Breast epithelium (tissue), 4 donors: ENCODE measurements around the gene TAF7. TPM values are rescaled to one million over a fixed set of nuclear protein-coding genes. Genes with fewer than 3 reads are reported as not detected.
A peak's percentile ranks its signal among the peaks of the same experiment; 100 is the strongest.
"Not testable (repeated sequence)": the region's sequence is repeated elsewhere in the genome, so short reads cannot be mapped to it uniquely, and the experiment has no call there.

ENCODE experiments used
- DNase-seq, 2 donors: peaks; one replicate each; pipeline ENCODE4 v3.0.0-alpha.2; 2019; ENCODE audit warnings: low spot score in 2 of 2
- H3K27ac ChIP-seq, 2 donors: fragments of 200-600 bp; sonication (generic) in 1 of 2; one replicate each; pipeline ENCODE4 v1.5.1; 2016 to 2019; ENCODE audit warnings: mild to moderate bottlenecking in 1 of 2
- H3K27me3 ChIP-seq, 2 donors: fragments of 200-600 bp; sonication (generic) in 1 of 2; one replicate each; pipeline versions ENCODE4 v1.5.1 to v1.6.0; 2017 to 2019; ENCODE audit warnings: control low read depth in 1 of 2, mild to moderate bottlenecking in 1 of 2
- H3K36me3 ChIP-seq: fragments of 200-600 bp; one replicate; pipeline ENCODE4 v1.5.1; 2019
- H3K4me1 ChIP-seq, 2 donors: fragments of 200-600 bp; sonication (generic); one replicate each; pipeline ENCODE4 v1.5.1; 2016 to 2019; ENCODE audit warnings: control low read depth in 1 of 2
- H3K4me3 ChIP-seq, 3 donors: fragments of 200-600 bp; sonication (generic); 1 replicate in 2 of 3; 2 replicates in 1 of 3; pipeline ENCODE4 v1.5.1; 2016 to 2019; ENCODE audit warnings: mild to moderate bottlenecking in 3 of 3, moderate library complexity in 2 of 3
- H3K9me3 ChIP-seq, 2 donors: fragments of 200-600 bp; sonication (generic) in 1 of 2; one replicate each; pipeline ENCODE4 v1.5.1; 2016 to 2019; ENCODE audit warnings: control low read depth in 1 of 2
- POLR2A ChIP-seq: fragments of 450-650 bp; IDR thresholded peaks from one replicate; pipeline ENCODE4 v1.6.1; 2016; ENCODE audit warnings: antibody characterized with exemption, mild to moderate bottlenecking, moderate library complexity
- POLR2AphosphoS5 ChIP-seq, 3 donors: sonication (generic); formaldehyde crosslinking; IDR thresholded peaks; one replicate each; pipeline ENCODE4 v1.6.1; 2017; ENCODE audit warnings: antibody characterized with exemption in 3 of 3
- intact Hi-C: fragments of 100-400 bp; cut with DNase I; formaldehyde crosslinking; loops from one replicate; pipeline ENCODE4 v1.15.1; 2023; ENCODE audit warnings: low total_unique reads
- total RNA-seq, 3 donors: library from RNA; depleted of rRNA; stranded (reverse); fragments of >200 nt; gene quantifications; one replicate each; pipeline ENCODE4 v1.1.0, GENCODE V29; 2016
- TF ChIP-seq, protein P1 (sequence below), 3 donors: fragments of 450-650 bp; IDR thresholded peaks; one replicate each; pipeline ENCODE4 v1.5.1; 2016 to 2017; ENCODE audit warnings: antibody characterized with exemption in 3 of 3, mild to moderate bottlenecking in 3 of 3, moderate library complexity in 3 of 3

TAF7 gene
- total RNA-seq, 3 donors from 2014 or later, result 59.2 to 96.2 (median 68.2) TPM

DNA sequence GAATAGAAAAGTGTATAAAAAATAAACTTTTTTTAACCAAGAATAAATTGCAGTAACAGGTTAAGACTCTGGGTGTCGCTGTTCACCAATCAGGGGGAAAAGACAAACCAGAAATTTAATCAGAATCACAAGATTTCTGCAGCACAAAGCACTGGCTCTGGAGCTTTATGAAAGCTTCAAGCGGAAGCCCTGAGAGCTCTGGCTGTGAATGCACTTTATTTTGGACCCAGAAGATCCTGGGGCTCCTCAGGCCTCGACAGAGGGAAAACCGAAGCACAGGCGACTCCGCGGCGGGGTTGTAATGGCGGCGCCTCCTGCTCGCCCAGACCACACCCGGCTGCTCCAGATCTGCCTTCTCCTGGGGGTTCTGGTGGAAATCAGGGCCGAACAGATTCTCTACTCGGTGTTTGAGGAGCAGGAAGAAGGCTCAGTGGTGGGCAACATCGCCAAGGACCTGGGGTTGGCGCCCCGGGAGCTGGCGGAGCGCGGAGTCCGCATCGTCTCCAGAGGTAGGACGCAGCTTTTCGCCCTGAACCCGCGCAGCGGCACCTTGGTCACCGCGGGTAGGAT, 34.4 kb upstream of the TAF7 start, which contains the start of gene PCDHGA4:
Gene PCDHGA4 (plus strand): TSS at position 122 of the 570 bp plus-strand sequence. CDS start 87 bp downstream, at position 209.
- intact Hi-C loops, result no loop called here
- H3K27ac ChIP-seq, result no peak within 1 kb of the TSS
- peaks cover 74 to 96% of the 10 kb centered on the region in 2 donors for H3K9me3 ChIP-seq
- H3K36me3 ChIP-seq, result no peaks in the 10 kb centered on the region
- H3K27me3 ChIP-seq, result peaks cover 0 to 3% of the 10 kb centered on the region in 2 donors
- TF ChIP-seq, protein P1, sequence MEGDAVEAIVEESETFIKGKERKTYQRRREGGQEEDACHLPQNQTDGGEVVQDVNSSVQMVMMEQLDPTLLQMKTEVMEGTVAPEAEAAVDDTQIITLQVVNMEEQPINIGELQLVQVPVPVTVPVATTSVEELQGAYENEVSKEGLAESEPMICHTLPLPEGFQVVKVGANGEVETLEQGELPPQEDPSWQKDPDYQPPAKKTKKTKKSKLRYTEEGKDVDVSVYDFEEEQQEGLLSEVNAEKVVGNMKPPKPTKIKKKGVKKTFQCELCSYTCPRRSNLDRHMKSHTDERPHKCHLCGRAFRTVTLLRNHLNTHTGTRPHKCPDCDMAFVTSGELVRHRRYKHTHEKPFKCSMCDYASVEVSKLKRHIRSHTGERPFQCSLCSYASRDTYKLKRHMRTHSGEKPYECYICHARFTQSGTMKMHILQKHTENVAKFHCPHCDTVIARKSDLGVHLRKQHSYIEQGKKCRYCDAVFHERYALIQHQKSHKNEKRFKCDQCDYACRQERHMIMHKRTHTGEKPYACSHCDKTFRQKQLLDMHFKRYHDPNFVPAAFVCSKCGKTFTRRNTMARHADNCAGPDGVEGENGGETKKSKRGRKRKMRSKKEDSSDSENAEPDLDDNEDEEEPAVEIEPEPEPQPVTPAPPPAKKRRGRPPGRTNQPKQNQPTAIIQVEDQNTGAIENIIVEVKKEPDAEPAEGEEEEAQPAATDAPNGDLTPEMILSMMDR (IDR thresholded peaks at IDR 0.05), result peak in 1 of 3 donors; percentile 12
- TF ChIP-seq POLR2AphosphoS5 (IDR thresholded peaks at IDR 0.05), result no peak
- DNase-seq, result no peak
- H3K4me3 ChIP-seq, result peak within 1 kb of the TSS; percentile 20 to 47 (median 30)
- H3K4me1 ChIP-seq, result no peaks in the 10 kb centered on the region

DNA sequence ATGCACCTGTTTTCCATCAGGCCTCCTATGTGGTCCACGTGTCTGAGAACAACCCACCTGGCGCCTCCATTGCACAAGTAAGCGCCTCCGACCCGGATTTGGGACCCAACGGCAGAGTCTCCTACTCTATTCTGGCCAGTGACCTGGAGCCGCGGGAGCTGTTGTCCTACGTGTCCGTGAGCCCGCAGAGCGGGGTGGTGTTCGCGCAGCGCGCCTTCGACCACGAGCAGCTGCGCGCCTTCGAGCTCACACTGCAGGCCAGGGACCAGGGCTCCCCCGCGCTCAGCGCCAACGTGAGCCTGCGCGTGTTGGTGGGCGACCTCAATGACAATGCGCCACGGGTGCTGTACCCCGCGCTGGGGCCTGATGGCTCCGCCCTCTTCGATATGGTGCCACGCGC, 31.0 kb upstream of the TAF7 start:
- Histone ChIP-seq H3K36me3 (no peaks in the 10 kb centered on the region), H3K4me3 (peak overlapping the region in 1 of 3 donors; percentile 6), H3K27me3 (peaks cover 0 to 3% of the 10 kb centered on the region in 2 donors), H3K27ac (no peak overlapping the region), H3K9me3 (peaks cover 63 to 91% of the 10 kb centered on the region in 2 donors), H3K4me1 (no peaks in the 10 kb centered on the region)
- DNase-seq, result no peak
- intact Hi-C loops, result no loop called here
- TF ChIP-seq, protein P1 (IDR thresholded peaks at IDR 0.05), result no peak
- TF ChIP-seq POLR2A (no peak), POLR2AphosphoS5 (IDR thresholded peaks at IDR 0.05) (no peak)

DNA sequence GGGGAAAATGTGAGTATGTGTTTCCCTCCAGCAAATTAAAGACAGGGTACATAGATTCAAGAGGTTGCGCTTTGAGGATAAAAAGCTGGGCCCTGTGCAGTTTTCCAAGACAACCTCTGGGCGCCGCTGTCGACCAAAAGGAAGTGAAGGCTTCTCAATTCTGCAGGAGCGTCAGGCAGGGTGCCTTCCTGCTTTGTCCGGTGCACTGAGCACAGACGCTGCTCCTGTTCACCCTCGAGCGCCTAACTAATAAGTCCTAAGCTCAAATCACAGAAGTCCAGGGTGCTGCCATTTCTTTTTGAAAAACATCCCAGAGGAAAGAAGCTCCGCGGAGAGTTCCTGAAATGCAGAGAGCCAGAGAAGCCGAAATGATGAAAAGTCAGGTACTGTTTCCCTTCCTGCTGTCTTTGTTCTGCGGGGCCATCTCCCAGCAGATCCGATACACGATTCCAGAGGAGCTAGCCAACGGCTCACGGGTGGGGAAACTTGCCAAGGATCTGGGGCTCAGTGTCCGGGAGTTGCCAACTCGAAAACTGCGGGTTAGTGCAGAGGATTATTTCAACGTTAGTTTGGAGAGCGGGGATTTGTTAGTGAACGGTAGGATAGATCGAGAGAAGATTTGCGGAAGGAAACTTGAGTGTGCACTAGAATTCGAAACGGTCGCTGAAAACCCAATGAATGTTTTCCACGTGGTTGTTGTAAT, 29.5 kb upstream of the TAF7 start, which contains the start of gene PCDHGB1:
Gene PCDHGB1 (plus strand): TSS at position 183 of the 703 bp plus-strand sequence. CDS start 162 bp downstream, at position 345.
- Histone ChIP-seq H3K27ac (no peak within 1 kb of the TSS), H3K9me3 (peaks cover 63 to 89% of the 10 kb centered on the region in 2 donors), H3K27me3 (peaks cover 0 to 3% of the 10 kb centered on the region in 2 donors), H3K4me1 (no peaks in the 10 kb centered on the region), H3K36me3 (no peaks in the 10 kb centered on the region), H3K4me3 (peak within 1 kb of the TSS in 1 of 3 donors; percentile 45)
- intact Hi-C loops, result loop anchor here (2.0 kb wide), 1 partner anchor 29 kb away; no protein-coding TSS in a partner anchor
- no peak for DNase-seq
- TF ChIP-seq POLR2A, result no peak
- TF ChIP-seq, protein P1 (IDR thresholded peaks at IDR 0.05), result peak in 1 of 3 donors; percentile 35

DNA sequence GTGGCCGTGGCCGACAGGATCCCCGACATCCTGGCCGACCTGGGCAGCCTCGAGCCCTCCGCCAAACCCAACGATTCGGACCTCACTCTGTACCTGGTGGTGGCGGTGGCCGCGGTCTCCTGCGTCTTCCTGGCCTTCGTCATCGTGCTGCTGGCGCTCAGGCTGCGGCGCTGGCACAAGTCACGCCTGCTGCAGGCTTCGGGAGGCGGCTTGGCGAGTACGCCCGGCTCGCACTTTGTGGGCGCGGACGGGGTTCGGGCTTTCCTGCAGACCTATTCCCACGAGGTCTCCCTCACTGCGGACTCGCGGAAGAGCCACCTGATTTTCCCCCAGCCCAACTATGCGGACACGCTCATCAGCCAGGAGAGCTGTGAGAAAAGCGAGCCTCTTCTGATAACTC, 25.4 kb upstream of the TAF7 start:
- H3K36me3 ChIP-seq, DNase-seq, H3K4me1 ChIP-seq, H3K27ac ChIP-seq, intact Hi-C loops, H3K4me3 ChIP-seq, H3K27me3 ChIP-seq: not testable (repeated sequence)
- peaks cover 71 to 93% of the 10 kb centered on the region in 2 donors for H3K9me3 ChIP-seq

DNA sequence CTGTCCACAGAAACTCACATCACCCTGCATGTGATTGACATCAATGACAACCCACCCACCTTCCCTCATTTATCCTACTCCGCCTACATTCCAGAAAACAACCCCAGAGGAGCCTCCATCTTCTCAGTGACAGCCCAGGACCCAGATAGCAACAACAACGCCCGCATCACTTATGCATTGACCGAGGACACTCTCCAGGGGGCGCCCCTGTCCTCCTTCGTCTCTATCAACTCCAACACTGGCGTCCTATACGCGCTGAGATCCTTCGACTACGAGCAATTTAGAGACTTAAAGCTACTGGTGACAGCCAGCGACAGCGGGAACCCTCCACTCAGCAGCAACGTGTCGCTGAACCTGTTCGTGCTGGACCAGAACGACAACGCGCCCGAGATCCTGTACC, 24.7 kb upstream of the TAF7 start:
- TF ChIP-seq POLR2A, result no peak
- TF ChIP-seq, protein P1 (IDR thresholded peaks at IDR 0.05), result no peak
- no peak for TF ChIP-seq POLR2AphosphoS5 (IDR thresholded peaks at IDR 0.05)
- DNase-seq, result no peak
- Histone ChIP-seq H3K4me1 (no peaks in the 10 kb centered on the region), H3K36me3 (no peaks in the 10 kb centered on the region), H3K4me3 (peak overlapping the region in 1 of 3 donors; percentile 17), H3K9me3 (peaks cover 71 to 93% of the 10 kb centered on the region in 2 donors), H3K27me3 (no peaks in the 10 kb centered on the region), H3K27ac (no peak overlapping the region)
- intact Hi-C loops, result no loop called here
